Liver (tissue), 3 donors: ENCODE data around the gene SLA2.

Source experiments
- EGR1 ChIP-seq, 2 donors: IDR thresholded peaks; 2 replicates each; pipeline ENCODE4 v1.6.1; 2016 to 2018; ENCODE audit warnings: antibody characterized with exemption in 2 of 2, low read depth in 2 of 2
- FOXA1 ChIP-seq: IDR thresholded peaks from 2 replicates; pipeline ENCODE4 v1.6.1; 2016; ENCODE audit warnings: antibody characterized with exemption
- GABPA ChIP-seq, 2 donors: IDR thresholded peaks in 1 of 2; conservative IDR thresholded peaks in 1 of 2; 2 replicates each; pipeline ENCODE4 v1.6.1; 2016; ENCODE audit warnings: antibody characterized with exemption in 2 of 2, mild to moderate bottlenecking in 1 of 2, moderate library complexity in 1 of 2
- JUND ChIP-seq, 2 donors: IDR thresholded peaks; 2 replicates each; pipeline ENCODE4 v1.6.1; 2016; ENCODE audit warnings: antibody characterized with exemption in 2 of 2
- RAD21 ChIP-seq, 2 donors: IDR thresholded peaks; 2 replicates each; pipeline ENCODE4 v1.6.1; 2016; ENCODE audit warnings: antibody characterized with exemption in 2 of 2, mild to moderate bottlenecking in 2 of 2
- SP1 ChIP-seq: IDR thresholded peaks from 2 replicates; pipeline ENCODE4 v1.6.1; 2018; ENCODE audit warnings: antibody characterized with exemption, mild to moderate bottlenecking
- TAF1 ChIP-seq: conservative IDR thresholded peaks from 2 replicates; pipeline ENCODE4 v1.6.1; 2016; ENCODE audit warnings: antibody characterized with exemption, mild to moderate bottlenecking
- TF ChIP-seq, protein P1 (sequence below): fragments of 150-350 bp; IDR thresholded peaks from 2 replicates; pipeline ENCODE4 v1.5.1; 2017; ENCODE audit warnings: improper control_type of control experiment, low read depth, low read length; ENCODE audit not compliant: missing input control
- TF ChIP-seq, protein P2 (sequence below): IDR thresholded peaks from 2 replicates; pipeline ENCODE4 v1.6.1; 2016; ENCODE audit warnings: antibody characterized with exemption
- TF ChIP-seq, protein P3 (sequence below): IDR thresholded peaks from 2 replicates; pipeline ENCODE4 v1.6.1; 2016; ENCODE audit warnings: antibody characterized with exemption
- TF ChIP-seq, protein P4 (sequence below): IDR thresholded peaks from 2 replicates; pipeline ENCODE4 v1.6.1; 2016; ENCODE audit warnings: antibody characterized with exemption, mild to moderate bottlenecking
- TF ChIP-seq, protein P5 (sequence below): IDR thresholded peaks from 2 replicates; pipeline ENCODE4 v1.6.1; 2016; ENCODE audit warnings: antibody characterized with exemption
- donor health status: healthy.
- donor health status: healthy.

DNA sequence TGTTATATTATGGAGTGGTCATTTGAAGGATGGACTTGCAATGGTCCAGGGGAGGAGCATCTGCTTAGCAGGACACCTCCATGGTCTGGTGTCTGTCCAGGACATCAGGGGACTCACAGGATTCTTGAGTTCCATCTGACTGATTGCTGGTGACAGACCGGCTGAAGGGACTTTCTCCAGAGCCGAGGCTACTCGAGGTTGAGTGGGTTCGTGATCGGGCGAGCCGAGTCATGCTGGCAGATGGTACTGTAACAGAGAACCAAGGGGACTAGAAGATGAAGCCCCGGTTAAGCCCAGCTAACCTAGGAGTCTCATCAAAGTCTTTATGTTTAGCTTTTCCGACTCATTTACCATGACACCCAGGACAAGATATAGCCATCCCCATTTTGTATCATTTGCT, 7.5 kb upstream of the SLA2 start:
- TF ChIP-seq TAF1 (no peak), JUND (IDR thresholded peaks at IDR 0.05) (no peak), FOXA1 (no peak), GABPA (IDR thresholded peaks at IDR 0.05 in 1 of 2, conservative IDR thresholded peaks at IDR 0.05 in 1 of 2) (no peak), SP1 (no peak), EGR1 (IDR thresholded peaks at IDR 0.05; ENCODE audit: low read depth in 2 of 2) (no peak), RAD21 (IDR thresholded peaks at IDR 0.05) (no peak)
- TF ChIP-seq, protein P1, sequence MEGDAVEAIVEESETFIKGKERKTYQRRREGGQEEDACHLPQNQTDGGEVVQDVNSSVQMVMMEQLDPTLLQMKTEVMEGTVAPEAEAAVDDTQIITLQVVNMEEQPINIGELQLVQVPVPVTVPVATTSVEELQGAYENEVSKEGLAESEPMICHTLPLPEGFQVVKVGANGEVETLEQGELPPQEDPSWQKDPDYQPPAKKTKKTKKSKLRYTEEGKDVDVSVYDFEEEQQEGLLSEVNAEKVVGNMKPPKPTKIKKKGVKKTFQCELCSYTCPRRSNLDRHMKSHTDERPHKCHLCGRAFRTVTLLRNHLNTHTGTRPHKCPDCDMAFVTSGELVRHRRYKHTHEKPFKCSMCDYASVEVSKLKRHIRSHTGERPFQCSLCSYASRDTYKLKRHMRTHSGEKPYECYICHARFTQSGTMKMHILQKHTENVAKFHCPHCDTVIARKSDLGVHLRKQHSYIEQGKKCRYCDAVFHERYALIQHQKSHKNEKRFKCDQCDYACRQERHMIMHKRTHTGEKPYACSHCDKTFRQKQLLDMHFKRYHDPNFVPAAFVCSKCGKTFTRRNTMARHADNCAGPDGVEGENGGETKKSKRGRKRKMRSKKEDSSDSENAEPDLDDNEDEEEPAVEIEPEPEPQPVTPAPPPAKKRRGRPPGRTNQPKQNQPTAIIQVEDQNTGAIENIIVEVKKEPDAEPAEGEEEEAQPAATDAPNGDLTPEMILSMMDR: no peak
- TF ChIP-seq, protein P2, sequence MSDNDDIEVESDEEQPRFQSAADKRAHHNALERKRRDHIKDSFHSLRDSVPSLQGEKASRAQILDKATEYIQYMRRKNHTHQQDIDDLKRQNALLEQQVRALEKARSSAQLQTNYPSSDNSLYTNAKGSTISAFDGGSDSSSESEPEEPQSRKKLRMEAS: no peak
- TF ChIP-seq, protein P3, sequence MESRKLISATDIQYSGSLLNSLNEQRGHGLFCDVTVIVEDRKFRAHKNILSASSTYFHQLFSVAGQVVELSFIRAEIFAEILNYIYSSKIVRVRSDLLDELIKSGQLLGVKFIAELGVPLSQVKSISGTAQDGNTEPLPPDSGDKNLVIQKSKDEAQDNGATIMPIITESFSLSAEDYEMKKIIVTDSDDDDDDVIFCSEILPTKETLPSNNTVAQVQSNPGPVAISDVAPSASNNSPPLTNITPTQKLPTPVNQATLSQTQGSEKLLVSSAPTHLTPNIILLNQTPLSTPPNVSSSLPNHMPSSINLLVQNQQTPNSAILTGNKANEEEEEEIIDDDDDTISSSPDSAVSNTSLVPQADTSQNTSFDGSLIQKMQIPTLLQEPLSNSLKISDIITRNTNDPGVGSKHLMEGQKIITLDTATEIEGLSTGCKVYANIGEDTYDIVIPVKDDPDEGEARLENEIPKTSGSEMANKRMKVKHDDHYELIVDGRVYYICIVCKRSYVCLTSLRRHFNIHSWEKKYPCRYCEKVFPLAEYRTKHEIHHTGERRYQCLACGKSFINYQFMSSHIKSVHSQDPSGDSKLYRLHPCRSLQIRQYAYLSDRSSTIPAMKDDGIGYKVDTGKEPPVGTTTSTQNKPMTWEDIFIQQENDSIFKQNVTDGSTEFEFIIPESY: no peak
- TF ChIP-seq, protein P4, sequence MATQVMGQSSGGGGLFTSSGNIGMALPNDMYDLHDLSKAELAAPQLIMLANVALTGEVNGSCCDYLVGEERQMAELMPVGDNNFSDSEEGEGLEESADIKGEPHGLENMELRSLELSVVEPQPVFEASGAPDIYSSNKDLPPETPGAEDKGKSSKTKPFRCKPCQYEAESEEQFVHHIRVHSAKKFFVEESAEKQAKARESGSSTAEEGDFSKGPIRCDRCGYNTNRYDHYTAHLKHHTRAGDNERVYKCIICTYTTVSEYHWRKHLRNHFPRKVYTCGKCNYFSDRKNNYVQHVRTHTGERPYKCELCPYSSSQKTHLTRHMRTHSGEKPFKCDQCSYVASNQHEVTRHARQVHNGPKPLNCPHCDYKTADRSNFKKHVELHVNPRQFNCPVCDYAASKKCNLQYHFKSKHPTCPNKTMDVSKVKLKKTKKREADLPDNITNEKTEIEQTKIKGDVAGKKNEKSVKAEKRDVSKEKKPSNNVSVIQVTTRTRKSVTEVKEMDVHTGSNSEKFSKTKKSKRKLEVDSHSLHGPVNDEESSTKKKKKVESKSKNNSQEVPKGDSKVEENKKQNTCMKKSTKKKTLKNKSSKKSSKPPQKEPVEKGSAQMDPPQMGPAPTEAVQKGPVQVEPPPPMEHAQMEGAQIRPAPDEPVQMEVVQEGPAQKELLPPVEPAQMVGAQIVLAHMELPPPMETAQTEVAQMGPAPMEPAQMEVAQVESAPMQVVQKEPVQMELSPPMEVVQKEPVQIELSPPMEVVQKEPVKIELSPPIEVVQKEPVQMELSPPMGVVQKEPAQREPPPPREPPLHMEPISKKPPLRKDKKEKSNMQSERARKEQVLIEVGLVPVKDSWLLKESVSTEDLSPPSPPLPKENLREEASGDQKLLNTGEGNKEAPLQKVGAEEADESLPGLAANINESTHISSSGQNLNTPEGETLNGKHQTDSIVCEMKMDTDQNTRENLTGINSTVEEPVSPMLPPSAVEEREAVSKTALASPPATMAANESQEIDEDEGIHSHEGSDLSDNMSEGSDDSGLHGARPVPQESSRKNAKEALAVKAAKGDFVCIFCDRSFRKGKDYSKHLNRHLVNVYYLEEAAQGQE: no peak
- TF ChIP-seq, protein P5, sequence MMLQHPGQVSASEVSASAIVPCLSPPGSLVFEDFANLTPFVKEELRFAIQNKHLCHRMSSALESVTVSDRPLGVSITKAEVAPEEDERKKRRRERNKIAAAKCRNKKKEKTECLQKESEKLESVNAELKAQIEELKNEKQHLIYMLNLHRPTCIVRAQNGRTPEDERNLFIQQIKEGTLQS: no peak
